Measurements from ENCODE around the gene TAOK3. TPM values are rescaled to one million over a fixed set of nuclear protein-coding genes. Genes with fewer than 3 reads are reported as not detected.

Gene TAOK3
- total and polyA plus RNA-seq, 2 of the 8 experiments (the other 6 are each of a cell fraction or from before 2014, with no cell fraction given), result 5.2 to 9.3 TPM

DNA sequence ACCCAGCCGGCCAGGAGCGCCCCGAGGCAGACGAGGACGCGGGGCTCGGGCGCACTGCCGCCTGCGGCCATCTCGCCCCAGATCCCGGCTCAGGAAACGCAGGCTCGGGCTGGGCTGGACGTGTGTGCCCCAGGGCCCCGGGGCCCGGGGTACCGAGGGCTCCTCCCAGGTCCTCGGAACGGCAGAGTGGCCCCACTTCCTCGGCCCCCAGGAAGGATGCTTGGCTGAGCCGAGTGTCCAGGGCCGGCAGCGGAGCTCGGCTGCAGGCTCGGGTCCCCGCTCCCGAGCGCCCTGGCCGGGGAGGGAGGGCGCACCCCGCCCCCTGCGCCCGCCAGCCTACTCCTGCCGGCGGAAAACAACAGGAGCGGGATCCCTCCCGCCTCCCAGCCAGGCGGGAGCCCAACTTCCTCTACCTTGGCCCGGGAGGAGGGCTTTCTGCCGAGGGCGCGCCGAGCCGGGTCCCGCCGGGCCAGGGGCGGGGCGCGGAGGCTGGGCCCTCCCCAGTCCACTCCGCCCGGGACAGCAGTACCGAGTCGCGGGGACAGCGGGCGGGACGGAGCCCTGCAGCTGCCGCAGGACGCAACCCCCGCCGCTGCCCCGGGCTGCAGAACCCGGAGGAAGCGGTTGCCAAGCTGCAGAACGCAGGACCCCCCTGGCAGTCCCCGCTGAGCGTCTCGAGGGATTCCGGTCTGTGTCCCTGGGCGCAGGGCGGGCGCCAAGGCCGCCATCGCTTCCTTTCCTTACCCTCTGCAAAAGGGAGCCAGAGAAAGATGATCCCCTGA lies 268.9 kb downstream of the TAOK3 start, which contains the start of gene VSIG10:
Gene VSIG10, minus strand, starts transcription at position 411 of the 782 bp plus-strand sequence. Its CDS starts 340 bp downstream, at position 71.
- H3K9me3 ChIP-seq (ENCODE audit: insufficient read depth in 2 of 2, low read depth in 1 of 2, low read length in 1 of 2), result no peaks in the 10 kb centered on the region
- peak within 1 kb of the TSS; percentile 99 for H3K18ac ChIP-seq (ENCODE audit: extremely low read depth, low read length)
- H3K56ac ChIP-seq (replicated peaks; ENCODE audit: insufficient read length, low read depth, low read length), result peak within 1 kb of the TSS; percentile 84
- no peak within 1 kb of the TSS for H3K14ac ChIP-seq (ENCODE audit: insufficient read length)
- peak within 1 kb of the TSS; percentile 91; the same call in 1 of the 2 replicates for H3K27ac ChIP-seq (ENCODE audit: low read depth, low read length)
- peak within 1 kb of the TSS; percentile 68 to 92 (median 80) for H3K9ac ChIP-seq (replicated peaks in 1 of 4; ENCODE audit: extremely low read depth in 1 of 4, low read depth in 3 of 4, low read length in 3 of 4)
- H2AFZ ChIP-seq (ENCODE audit: low read length), result no peak within 1 kb of the TSS
- peaks cover 3 to 8% (median 4%) of the 10 kb centered on the region in 4 experiments; a peak in 5 of 8 replicates for H3K36me3 ChIP-seq (ENCODE audit: control insufficient read depth in 2 of 4, insufficient read depth in 4 of 4, low read length in 3 of 4)
- H2BK20ac ChIP-seq (ENCODE audit: low read length), result 0 out of 2 replicates have a peak within 1 kb of the TSS, but pooled peaks have one; percentile 23
- no peak for FAIRE-seq
- H2BK5ac ChIP-seq (ENCODE audit: low read depth, low read length), result peak within 1 kb of the TSS; percentile 97
- peaks cover 7% of the 10 kb centered on the region for H3K79me1 ChIP-seq (ENCODE audit: low read depth, low read length)
- peak within 1 kb of the TSS; percentile 81 to 91 (median 87) for H3K4me3 ChIP-seq (ENCODE audit: extremely low read depth in 1 of 4, insufficient read depth in 2 of 4, low read depth in 3 of 4, low read length in 4 of 4)
- H4K20me1 ChIP-seq (replicated peaks in 1 of 2; ENCODE audit: control insufficient read depth in 1 of 2, insufficient read depth in 2 of 2, low read length in 2 of 2), result no peaks in the 10 kb centered on the region
- H4K5ac ChIP-seq (ENCODE audit: insufficient read length, low read depth, low read length), result peak within 1 kb of the TSS; percentile 92
- H4K8ac ChIP-seq (ENCODE audit: extremely low read depth, insufficient read depth, low read length), result peak within 1 kb of the TSS; percentile 86
- H3K4ac ChIP-seq (replicated peaks; ENCODE audit: insufficient read length, low read depth, low read length), result peak within 1 kb of the TSS; percentile 50
- no peak within 1 kb of the TSS for H3K23ac ChIP-seq (ENCODE audit: insufficient read length)
- H3K27me3 ChIP-seq (replicated peaks in 1 of 4; ENCODE audit: control insufficient read depth in 3 of 4, extremely low read depth in 1 of 4, insufficient read depth in 3 of 4, low read length in 3 of 4), result no peaks in the 10 kb centered on the region
- H2BK15ac ChIP-seq (ENCODE audit: low read length), result no peak within 1 kb of the TSS
- peak within 1 kb of the TSS; percentile 68 for H2BK120ac ChIP-seq (replicated peaks; ENCODE audit: low read depth, low read length)
- peak within 1 kb of the TSS; percentile 78 to 92 for H3K4me2 ChIP-seq (ENCODE audit: insufficient read depth in 1 of 2, low read depth in 2 of 2, low read length in 2 of 2)
- WGBS, 2 experiments (ENCODE audit: extremely low coverage in 1 of 2, insufficient coverage in 1 of 2, insufficient read length in 1 of 2, insufficient replicate concordance in 2 of 2, low coverage in 1 of 2, low lambda C conversion rate in 2 of 2, missing lambda C conversion rate in 1 of 2), result 1% methylated on average over 54 of the region's 75 CpGs; no CpG with 5 or more reads in 1 of the 2 experiments
- H3K4me1 ChIP-seq (replicated peaks in 1 of 4; ENCODE audit: control insufficient read depth in 3 of 4, insufficient read depth in 4 of 4, low read length in 3 of 4), result peaks cover 0 to 9% (median 4%) of the 10 kb centered on the region in 4 experiments; a peak in 4 of 7 replicates
- peaks cover 8 to 37% of the 10 kb centered on the region in 2 experiments for H3K79me2 ChIP-seq (ENCODE audit: control insufficient read depth in 1 of 2, insufficient read depth in 2 of 2, low read length in 2 of 2)
- CTCF ChIA-PET (ENCODE audit: partially characterized antibody), result interaction anchor here (0.9 to 2.2 kb wide), 4 partner anchors 10 to 61 kb away, joined by 3 to 11 read pairs (median 4); no protein-coding TSS in a partner anchor
- peak in 1 of 2 experiments; percentile 80 for DNase-seq (ENCODE audit: low read depth in 1 of 2, low spot score in 2 of 2)
- peak within 1 kb of the TSS; percentile 52 for H4K91ac ChIP-seq (replicated peaks; ENCODE audit: insufficient read length, low read length)
- peaks cover 5% of the 10 kb centered on the region; the same call in 1 of the 2 replicates for H3K23me2 ChIP-seq (ENCODE audit: low read depth, low read length)
- POLR2A ChIA-PET (ENCODE audit: partially characterized antibody), result interaction anchor here (0.9 to 7.3 kb wide), 12 partner anchors 9 to 273 kb away, joined by 3 to 103 read pairs (median 4); partner anchors contain the start of genes PEBP1, SUDS3 and WSB2
- peak within 1 kb of the TSS; percentile 99; the same call in 1 of the 2 replicates for H2BK12ac ChIP-seq (ENCODE audit: low read depth, low read length)
- no peak within 1 kb of the TSS for H2AK5ac ChIP-seq (ENCODE audit: low read depth, low read length)
- TF ChIP-seq TAF7 (optimal IDR thresholded peaks at IDR 0.05; ENCODE audit: borderline replicate concordance, low read depth, low read length) (peak; percentile 49), ASH2L (IDR thresholded peaks at IDR 0.05; ENCODE audit: low read length) (peak; percentile 93), BACH1 (IDR thresholded peaks at IDR 0.05; ENCODE audit: low read length) (no peak), TBP (IDR thresholded peaks at IDR 0.05; ENCODE audit: low read depth, low read length) (peak; percentile 4), YY1 (IDR thresholded peaks at IDR 0.05; ENCODE audit: low read depth, low read length) (peak; percentile 70; the same call in 1 of the 2 replicates), KDM4A (IDR thresholded peaks at IDR 0.05; ENCODE audit: low read depth, low read length, severe bottlenecking) (peak; percentile 62), GTF2F1 (IDR thresholded peaks at IDR 0.05; ENCODE audit: borderline replicate concordance, low read depth, low read length) (no peak), CHD1 (IDR thresholded peaks at IDR 0.05; ENCODE audit: low read depth, low read length) (0 out of 2 replicates have a peak, but pooled peaks have one; percentile 19), RBBP5 (IDR thresholded peaks at IDR 0.05; ENCODE audit: borderline replicate concordance, low read depth, low read length) (0 out of 2 replicates have a peak, but pooled peaks have one; percentile 26), SP4 (IDR thresholded peaks at IDR 0.05; ENCODE audit: low read length) (0 out of 2 replicates have a peak, but pooled peaks have one; percentile 32)
- TF ChIP-seq, protein P1, sequence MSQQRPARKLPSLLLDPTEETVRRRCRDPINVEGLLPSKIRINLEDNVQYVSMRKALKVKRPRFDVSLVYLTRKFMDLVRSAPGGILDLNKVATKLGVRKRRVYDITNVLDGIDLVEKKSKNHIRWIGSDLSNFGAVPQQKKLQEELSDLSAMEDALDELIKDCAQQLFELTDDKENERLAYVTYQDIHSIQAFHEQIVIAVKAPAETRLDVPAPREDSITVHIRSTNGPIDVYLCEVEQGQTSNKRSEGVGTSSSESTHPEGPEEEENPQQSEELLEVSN (IDR thresholded peaks at IDR 0.05), result peak; percentile 35
